H9 (cell line): ENCODE results near the gene PPP2R2B. TPM values are rescaled to one million over a fixed set of nuclear protein-coding genes. Genes with fewer than 3 reads are reported as not detected.

Experiments
- DNase-seq: peaks from one replicate; pipeline ENCODE4 v3.0.0-alpha.2; 2017
- H2AFZ ChIP-seq: one replicate; pipeline ENCODE4 v1.6.1; 2013; ENCODE audit warnings: mild to moderate bottlenecking, low read length, control low read depth, moderate library complexity
- H2AK5ac ChIP-seq: 2 replicates; pipeline ENCODE4 v1.6.1; 2013; ENCODE audit warnings: low read length, control low read depth, mixed read lengths; ENCODE audit not compliant: insufficient read length
- H2BK120ac ChIP-seq: one replicate; pipeline ENCODE4 v1.6.1; 2013; ENCODE audit warnings: low read depth, mild to moderate bottlenecking, low read length, control low read depth, inconsistent platforms; ENCODE audit not compliant: poor library complexity, severe bottlenecking
- H2BK12ac ChIP-seq: 2 replicates; pipeline ENCODE4 v1.6.1; 2013; ENCODE audit warnings: low read length, control low read depth, mixed read lengths, low read depth; ENCODE audit not compliant: insufficient read length
- H2BK15ac ChIP-seq: 2 replicates; pipeline ENCODE4 v1.6.1; 2013; ENCODE audit warnings: low read depth, low read length, control low read depth
- H2BK20ac ChIP-seq: one replicate; pipeline ENCODE4 v1.6.1; 2013; ENCODE audit warnings: low read depth, mild to moderate bottlenecking, low read length, control low read depth, inconsistent platforms; ENCODE audit not compliant: poor library complexity, severe bottlenecking
- H2BK5ac ChIP-seq: 2 replicates; pipeline ENCODE4 v1.6.1; 2013; ENCODE audit warnings: low read length, control low read depth, mixed read lengths; ENCODE audit not compliant: insufficient read length
- H3K14ac ChIP-seq: 2 replicates; pipeline ENCODE4 v1.6.1; 2013; ENCODE audit warnings: low read length, control low read depth; ENCODE audit not compliant: insufficient read depth
- H3K18ac ChIP-seq: 2 replicates; pipeline ENCODE4 v1.6.1; 2013; ENCODE audit warnings: low read depth, mild to moderate bottlenecking, mixed read lengths, low read length, control low read depth; ENCODE audit not compliant: insufficient read length
- H3K23ac ChIP-seq: 2 replicates; pipeline ENCODE4 v1.6.1; 2013; ENCODE audit warnings: low read length, control low read depth, mixed read lengths, low read depth; ENCODE audit not compliant: insufficient read length
- H3K23me2 ChIP-seq: 2 replicates; pipeline ENCODE4 v1.6.1; 2013; ENCODE audit warnings: low read depth, mild to moderate bottlenecking, mixed read lengths, low read length, control low read depth; ENCODE audit not compliant: insufficient read length, poor library complexity, severe bottlenecking
- H3K27ac ChIP-seq: 2 replicates; pipeline ENCODE4 v1.5.1; 2013; ENCODE audit warnings: low read length, control low read depth, mixed read lengths, low read depth; ENCODE audit not compliant: insufficient read length
- H3K27me3 ChIP-seq: 2 replicates; pipeline ENCODE4 v1.6.1; 2013; ENCODE audit warnings: low read length, control low read depth, inconsistent platforms; ENCODE audit not compliant: insufficient read depth
- H3K4ac ChIP-seq: 2 replicates; pipeline ENCODE4 v1.6.1; 2013; ENCODE audit warnings: low read depth, mild to moderate bottlenecking, control low read depth, inconsistent platforms, low read length, moderate library complexity
- H3K4me1 ChIP-seq: 2 replicates; pipeline ENCODE4 v1.6.1; 2013; ENCODE audit warnings: low read length, control low read depth, inconsistent platforms; ENCODE audit not compliant: insufficient read depth
- H3K4me2 ChIP-seq: 2 replicates; pipeline ENCODE4 v1.6.1; 2013; ENCODE audit warnings: low read length, control low read depth, mixed read lengths; ENCODE audit not compliant: insufficient read length, insufficient read depth
- H3K56ac ChIP-seq: 2 replicates; pipeline ENCODE4 v1.6.1; 2013; ENCODE audit warnings: low read depth, mild to moderate bottlenecking, mixed read lengths, low read length, control low read depth; ENCODE audit not compliant: insufficient read length
- H3K79me1 ChIP-seq: 2 replicates; pipeline ENCODE4 v1.6.1; 2013; ENCODE audit warnings: low read depth, mild to moderate bottlenecking, moderate library complexity, low read length, control low read depth, inconsistent platforms; ENCODE audit not compliant: insufficient read depth, poor library complexity, severe bottlenecking
- H3K79me2 ChIP-seq: 2 replicates; pipeline ENCODE4 v1.6.1; 2013; ENCODE audit warnings: low read length, control low read depth, inconsistent platforms; ENCODE audit not compliant: insufficient read depth
- H3K9ac ChIP-seq: 2 replicates; pipeline ENCODE4 v1.6.1; 2013; ENCODE audit warnings: low read length, control low read depth, mixed read lengths; ENCODE audit not compliant: insufficient read length; ENCODE audit errors: extremely low read depth
- H3K9me3 ChIP-seq: one replicate; pipeline ENCODE4 v1.6.1; 2013; ENCODE audit warnings: low read depth, low read length, inconsistent platforms; ENCODE audit not compliant: control insufficient read depth
- H3T11ph ChIP-seq: one replicate; pipeline ENCODE4 v1.6.1; 2013; ENCODE audit warnings: mild to moderate bottlenecking, low read length, control low read depth, inconsistent platforms
- H4K20me1 ChIP-seq: one replicate; pipeline ENCODE4 v1.6.1; 2013; ENCODE audit not compliant: control insufficient read depth, insufficient read length, insufficient read depth
- H4K5ac ChIP-seq: 2 replicates; pipeline ENCODE4 v1.6.1; 2013; ENCODE audit warnings: low read depth, mild to moderate bottlenecking, mixed read lengths, low read length, control low read depth; ENCODE audit not compliant: insufficient read length
- H4K8ac ChIP-seq: replicated peaks from 2 replicates; pipeline ENCODE4 v1.6.1; 2013; ENCODE audit warnings: low read length, control low read depth, mixed read lengths, low read depth; ENCODE audit not compliant: insufficient read length
- H4K91ac ChIP-seq: 2 replicates; pipeline ENCODE4 v1.6.1; 2013; ENCODE audit warnings: low read depth, mild to moderate bottlenecking, moderate library complexity, mixed read lengths, low read length, control low read depth; ENCODE audit not compliant: insufficient read length
- H3K27ac Mint-ChIP-seq, 3 experiments: 2 replicates in 2 of 3; 3 replicates in 1 of 3; pipeline ENCODE4 v1.8.0; 2020 to 2021; ENCODE audit warnings: mixed read lengths in 3 of 3, mild to moderate bottlenecking in 1 of 3, moderate library complexity in 1 of 3
- H3K27me3 Mint-ChIP-seq: 2 replicates; pipeline ENCODE4 v1.8.0; 2021; ENCODE audit warnings: low read depth, mild to moderate bottlenecking, moderate library complexity, mixed read lengths
- H3K36me3 Mint-ChIP-seq, 3 experiments: 2 replicates in 2 of 3; 3 replicates in 1 of 3; pipeline ENCODE4 v1.8.0; 2020 to 2021; ENCODE audit warnings: low read depth in 3 of 3, mixed read lengths in 3 of 3; ENCODE audit not compliant: insufficient read depth in 1 of 3
- H3K4me1 Mint-ChIP-seq, 2 experiments: 2 replicates each; pipeline ENCODE4 v1.8.0; 2020; ENCODE audit warnings: mixed read lengths in 2 of 2
- H3K4me3 Mint-ChIP-seq, 2 experiments: 2 replicates in 1 of 2; 3 replicates in 1 of 2; pipeline ENCODE4 v1.8.0; 2020 to 2021; ENCODE audit warnings: mild to moderate bottlenecking in 2 of 2, mixed read lengths in 2 of 2, moderate library complexity in 1 of 2
- H3K9me3 Mint-ChIP-seq, 2 experiments: 2 replicates in 1 of 2; 3 replicates in 1 of 2; pipeline ENCODE4 v1.8.0; 2020; ENCODE audit warnings: mild to moderate bottlenecking in 2 of 2, mixed read lengths in 2 of 2, moderate library complexity in 1 of 2
- WGBS: extraction: QIAGEN DNeasy Blood & Tissue Kit; methylation state at CpG from one replicate; pipeline ENCODE4 v1.1.7; 2013; ENCODE audit warnings: missing lambda C conversion rate, low lambda C conversion rate, mixed read lengths; ENCODE audit not compliant: insufficient read length; ENCODE audit errors: extremely low coverage; 5-methylcytosine and 5-hydroxymethylcytosine counted together
- total RNA-seq: library from RNA; stranded (reverse); gene quantifications from 2 replicates; pipeline ENCODE4 v1.2.1, GENCODE V29; 2021
- TF ChIP-seq, protein P1 (sequence below): fragments of 200-600 bp; sonication (generic); conservative IDR thresholded peaks from 3 replicates; pipeline ENCODE4 v1.8.0; 2021; ENCODE audit warnings: antibody characterized with exemption, mild to moderate bottlenecking

PPP2R2B gene
- total RNA-seq, 1 experiment from 2014 or later, result 14.3 TPM

DNA sequence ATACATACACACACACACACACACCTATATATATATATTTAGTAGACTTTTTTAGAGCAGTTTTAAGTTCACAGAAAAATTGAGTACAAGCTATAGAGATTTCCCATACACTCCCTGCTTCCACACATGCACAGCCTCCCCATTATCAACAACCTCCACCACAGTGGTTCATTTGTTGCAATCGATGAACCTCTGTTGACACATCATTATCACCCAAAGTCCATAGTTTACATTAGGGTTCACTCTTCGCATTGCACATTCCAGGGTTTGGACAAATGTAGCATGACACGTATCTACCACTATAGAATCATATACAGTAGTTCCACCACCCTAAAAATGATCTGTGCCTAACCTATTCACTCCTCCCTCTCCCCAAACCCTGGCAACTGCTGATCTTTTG, 111.0 kb downstream of the PPP2R2B start:
- Histone ChIP-seq H3K27ac (no peak overlapping the region), H3K4me1 (no peaks in the 10 kb centered on the region; the same call in 1 of the 2 replicates), H3K23ac (no peak overlapping the region), H4K20me1 (no peaks in the 10 kb centered on the region), H4K91ac (no peak overlapping the region), H2AFZ (no peak overlapping the region), H3K27me3 (no peaks in the 10 kb centered on the region), H3K14ac (no peak overlapping the region), H2AK5ac (no peak overlapping the region), H3K79me2 (no peaks in the 10 kb centered on the region), H2BK15ac (no peak overlapping the region), H4K8ac (no peak overlapping the region), H3K4ac (no peak overlapping the region), H2BK120ac (no peak overlapping the region), H3K9me3 (no peaks in the 10 kb centered on the region), H3K9ac (no peak overlapping the region), H3K23me2 (no peaks in the 10 kb centered on the region), H2BK5ac (no peak overlapping the region), H2BK12ac (no peak overlapping the region), H3T11ph (no peak overlapping the region), H3K79me1 (no peaks in the 10 kb centered on the region), H3K4me2 (no peak overlapping the region), H3K56ac (no peak overlapping the region), H4K5ac (no peak overlapping the region), H2BK20ac (no peak overlapping the region), H3K18ac (no peak overlapping the region)
- peaks cover 10 to 14% of the 10 kb centered on the region in 2 experiments for H3K4me1 Mint-ChIP-seq
- no peaks in the 10 kb centered on the region for H3K27me3 Mint-ChIP-seq
- TF ChIP-seq, protein P1, sequence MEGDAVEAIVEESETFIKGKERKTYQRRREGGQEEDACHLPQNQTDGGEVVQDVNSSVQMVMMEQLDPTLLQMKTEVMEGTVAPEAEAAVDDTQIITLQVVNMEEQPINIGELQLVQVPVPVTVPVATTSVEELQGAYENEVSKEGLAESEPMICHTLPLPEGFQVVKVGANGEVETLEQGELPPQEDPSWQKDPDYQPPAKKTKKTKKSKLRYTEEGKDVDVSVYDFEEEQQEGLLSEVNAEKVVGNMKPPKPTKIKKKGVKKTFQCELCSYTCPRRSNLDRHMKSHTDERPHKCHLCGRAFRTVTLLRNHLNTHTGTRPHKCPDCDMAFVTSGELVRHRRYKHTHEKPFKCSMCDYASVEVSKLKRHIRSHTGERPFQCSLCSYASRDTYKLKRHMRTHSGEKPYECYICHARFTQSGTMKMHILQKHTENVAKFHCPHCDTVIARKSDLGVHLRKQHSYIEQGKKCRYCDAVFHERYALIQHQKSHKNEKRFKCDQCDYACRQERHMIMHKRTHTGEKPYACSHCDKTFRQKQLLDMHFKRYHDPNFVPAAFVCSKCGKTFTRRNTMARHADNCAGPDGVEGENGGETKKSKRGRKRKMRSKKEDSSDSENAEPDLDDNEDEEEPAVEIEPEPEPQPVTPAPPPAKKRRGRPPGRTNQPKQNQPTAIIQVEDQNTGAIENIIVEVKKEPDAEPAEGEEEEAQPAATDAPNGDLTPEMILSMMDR, result no peak
- no peaks in the 10 kb centered on the region for H3K9me3 Mint-ChIP-seq
- no peak for DNase-seq
- H3K4me3 Mint-ChIP-seq, result no peak overlapping the region
- H3K36me3 Mint-ChIP-seq, result no peaks in the 10 kb centered on the region; a peak in 1 of 7 replicates
- peak overlapping the region in 2 of 3 experiments; percentile 19 to 68; a peak in 2 of 7 replicates for H3K27ac Mint-ChIP-seq
- no CpG with 5 or more reads among the region's 3 CpGs for WGBS
